Stimulated activated CD4-positive, alpha-beta T cell treated with anti-CD3 and anti-CD28 coated beads, Interleukin-12 subunit alpha, Interleukin-12 subunit beta, amount 100 ng/mL, for 48 hours (primary cell): ENCODE data around the gene SLC11A1.

Experiments used
- DNase-seq, 3 donors: peaks; one replicate each; pipeline ENCODE4 v3.0.0-alpha.2; 2020; ENCODE audit warnings: low read depth in 2 of 3, low spot score in 1 of 3

The SLC11A1 gene

GRCh38 chr2:218381916-218382366 lies at the start of gene SLC11A1:
Gene SLC11A1, plus strand, starts transcription at chr2:218382273. Its CDS starts 96 bp downstream, at chr2:218382369.
- DNase-seq: no peak

- no peak for DNase-seq
Observed at GRCh38 chr2:218332288-218332687, 49.8 kb upstream of the SLC11A1 start.

DNA sequence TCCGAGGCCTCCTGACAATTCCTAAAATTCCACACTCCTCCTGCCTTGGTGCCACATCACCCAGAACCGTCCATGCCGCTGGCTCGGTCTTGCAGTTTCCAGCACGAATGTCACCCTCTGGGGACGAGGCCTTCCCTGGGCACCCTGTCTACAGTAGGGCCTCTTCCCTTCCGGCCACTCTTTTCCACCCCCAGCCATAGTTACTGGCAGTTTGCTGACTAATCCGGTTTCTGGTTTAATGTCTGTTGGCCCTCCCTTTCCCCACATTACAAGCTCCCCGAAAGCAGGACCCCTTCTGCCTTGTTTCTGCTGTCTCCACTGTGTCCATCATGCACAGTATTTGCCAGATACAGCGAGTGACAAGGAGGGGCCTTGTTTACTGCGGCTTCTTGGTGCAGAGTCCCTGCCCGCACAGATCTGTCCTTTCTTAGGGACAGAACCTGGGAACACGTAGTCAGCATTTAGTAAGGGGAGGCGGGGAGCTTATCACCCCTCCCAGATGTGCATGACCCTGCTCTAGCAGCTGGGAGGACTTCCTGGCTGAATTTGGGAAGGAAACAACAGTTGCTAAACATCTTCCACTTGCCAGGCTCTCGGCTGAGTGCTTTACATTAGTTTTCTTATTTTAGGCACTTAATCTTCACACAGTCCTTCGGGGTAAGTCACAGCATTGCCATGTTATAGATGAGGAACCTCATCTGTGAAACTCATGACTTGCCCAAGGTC lies 49.0 kb upstream of the SLC11A1 start:
- no peak for DNase-seq

DNA sequence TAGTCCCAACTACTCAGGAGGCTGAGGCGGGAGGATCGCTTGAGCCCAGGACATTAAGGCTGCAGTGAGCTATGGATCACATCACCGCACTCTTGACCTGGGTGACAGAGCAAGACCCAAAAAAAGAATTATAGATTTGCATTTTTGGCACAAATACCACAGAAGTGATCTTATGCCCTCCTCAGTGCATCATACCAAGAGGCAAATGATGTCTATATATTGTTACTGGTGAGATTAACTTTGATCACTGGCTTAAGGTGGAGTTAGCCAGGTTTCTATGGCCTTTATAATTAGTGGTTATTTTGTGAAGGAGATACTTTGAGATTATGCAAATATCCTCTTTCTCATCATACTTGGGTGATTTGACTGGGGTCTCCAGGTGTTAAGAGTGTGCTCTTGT lies 47.5 kb upstream of the SLC11A1 start:
- DNase-seq: no peak

DNA sequence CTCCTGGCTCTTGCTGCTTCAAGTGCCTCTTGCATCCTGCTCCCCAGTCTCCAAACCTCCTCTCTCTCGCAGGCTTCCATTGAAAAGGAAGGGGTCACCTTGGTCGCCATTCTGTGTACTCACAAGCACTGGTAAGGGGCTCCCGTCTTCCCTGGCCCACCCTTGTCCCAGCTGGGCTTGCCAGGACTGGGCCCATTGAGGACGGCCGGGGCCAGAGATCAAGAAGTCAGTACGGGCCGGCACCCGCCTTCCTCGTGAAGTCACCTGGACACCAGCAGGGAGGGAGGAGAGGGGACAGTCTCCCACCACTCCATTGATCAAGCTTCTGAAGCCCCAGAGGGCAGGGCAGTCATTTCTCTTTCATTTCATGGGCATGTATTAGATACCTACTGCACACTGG lies 41.4 kb upstream of the SLC11A1 start:
- DNase-seq: no peak

DNA sequence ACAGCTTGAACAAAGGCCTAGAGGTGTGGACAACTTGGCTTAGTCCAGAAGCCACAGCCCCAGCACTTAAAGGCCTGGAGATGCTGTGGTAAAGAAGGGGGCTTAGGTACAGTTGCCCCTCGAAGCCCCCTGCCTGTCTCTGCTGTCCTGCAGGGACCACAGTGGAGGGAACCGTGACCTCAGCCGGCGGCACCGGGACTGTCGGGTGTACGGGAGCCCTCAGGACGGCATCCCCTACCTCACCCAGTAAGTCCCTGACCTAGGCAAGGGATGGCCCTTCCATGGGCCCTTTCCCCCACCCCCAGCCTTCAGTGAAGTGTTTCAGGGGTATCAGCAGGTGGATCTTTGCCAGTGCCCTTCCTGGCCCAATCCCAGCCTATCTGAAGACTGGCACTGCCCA lies 40.7 kb upstream of the SLC11A1 start:
- DNase-seq: no peak

- no peak for DNase-seq
Observed at GRCh38 chr2:218342837-218343236, 39.2 kb upstream of the SLC11A1 start.

DNA sequence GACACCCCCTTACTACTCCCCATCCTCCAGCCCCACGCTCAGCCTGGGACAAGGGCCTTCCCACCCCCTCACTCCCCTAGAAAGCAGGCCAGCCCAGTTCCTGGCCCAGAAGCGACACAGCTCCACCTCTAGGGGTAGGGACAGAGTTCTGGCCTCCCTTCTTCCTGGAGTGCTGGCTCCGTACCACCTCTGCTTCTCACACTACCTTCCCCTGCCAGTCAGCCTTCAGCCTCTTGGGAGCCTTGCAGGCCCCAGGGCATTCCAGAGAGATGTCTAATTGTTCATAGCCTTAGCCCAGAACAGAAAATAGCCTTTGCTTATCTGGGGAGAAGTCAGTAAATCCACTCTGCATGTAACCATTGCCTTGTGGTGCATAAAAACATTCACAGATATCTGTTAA lies 38.5 kb upstream of the SLC11A1 start:
- DNase-seq: no peak

- no peak for DNase-seq
Observed at GRCh38 chr2:218344090-218344754, 37.9 kb upstream of the SLC11A1 start.

DNA sequence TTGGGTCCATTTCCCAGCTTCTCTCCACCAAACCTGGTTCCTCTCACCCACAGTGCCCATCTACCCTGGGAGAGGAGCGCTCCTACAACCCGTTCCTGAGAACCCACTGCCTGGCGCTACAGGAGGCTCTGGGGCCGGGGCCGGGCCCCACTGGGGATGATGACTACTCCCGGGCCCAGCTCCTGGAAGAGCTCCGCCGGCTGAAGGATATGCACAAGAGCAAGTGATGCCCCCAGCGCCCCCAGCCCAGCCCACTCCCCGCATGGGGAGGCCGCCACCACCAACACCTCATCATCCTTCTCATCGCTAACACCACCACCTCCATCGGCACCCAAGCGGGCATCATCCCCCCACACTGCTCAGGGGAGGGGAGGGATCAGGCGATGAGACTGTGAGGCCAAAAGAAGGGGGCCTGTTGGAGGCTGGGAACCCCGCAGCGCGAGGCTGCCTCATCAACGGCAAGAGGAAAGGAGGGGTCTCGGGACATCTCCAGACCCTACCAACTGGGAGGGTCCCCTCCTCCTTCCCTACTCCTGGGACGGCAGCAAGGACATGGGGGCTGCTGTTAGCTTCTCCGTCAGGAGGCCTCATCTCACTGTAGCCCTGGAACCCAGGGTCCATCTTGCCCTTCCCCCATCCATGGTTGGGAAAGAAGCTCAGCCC lies 37.2 kb upstream of the SLC11A1 start:
- no peak for DNase-seq

- no peak for DNase-seq
Observed at GRCh38 chr2:218345491-218346236, 36.4 kb upstream of the SLC11A1 start.

- DNase-seq: no peak
Observed at GRCh38 chr2:218347172-218347571, 34.9 kb upstream of the SLC11A1 start.

DNA sequence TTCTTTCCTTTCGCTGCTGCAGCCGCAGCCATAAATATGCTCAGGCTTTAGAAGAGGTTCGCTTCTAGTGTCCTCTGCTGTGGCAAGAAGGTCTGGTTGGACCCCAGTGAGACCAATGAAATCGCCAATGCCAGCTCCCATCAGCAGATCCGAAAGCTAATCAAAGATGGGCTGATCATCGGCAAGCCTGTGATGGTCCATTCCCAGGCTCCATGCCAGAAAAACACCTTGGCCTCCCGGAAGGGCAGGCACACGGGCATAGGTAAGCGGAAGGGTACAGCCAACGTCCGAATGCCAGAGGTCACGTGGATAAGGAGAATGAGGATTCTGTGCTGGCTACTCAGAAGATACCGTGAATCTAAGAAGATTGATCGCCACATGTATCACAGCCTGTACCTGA lies 28.0 kb upstream of the SLC11A1 start:
- no peak for DNase-seq

DNA sequence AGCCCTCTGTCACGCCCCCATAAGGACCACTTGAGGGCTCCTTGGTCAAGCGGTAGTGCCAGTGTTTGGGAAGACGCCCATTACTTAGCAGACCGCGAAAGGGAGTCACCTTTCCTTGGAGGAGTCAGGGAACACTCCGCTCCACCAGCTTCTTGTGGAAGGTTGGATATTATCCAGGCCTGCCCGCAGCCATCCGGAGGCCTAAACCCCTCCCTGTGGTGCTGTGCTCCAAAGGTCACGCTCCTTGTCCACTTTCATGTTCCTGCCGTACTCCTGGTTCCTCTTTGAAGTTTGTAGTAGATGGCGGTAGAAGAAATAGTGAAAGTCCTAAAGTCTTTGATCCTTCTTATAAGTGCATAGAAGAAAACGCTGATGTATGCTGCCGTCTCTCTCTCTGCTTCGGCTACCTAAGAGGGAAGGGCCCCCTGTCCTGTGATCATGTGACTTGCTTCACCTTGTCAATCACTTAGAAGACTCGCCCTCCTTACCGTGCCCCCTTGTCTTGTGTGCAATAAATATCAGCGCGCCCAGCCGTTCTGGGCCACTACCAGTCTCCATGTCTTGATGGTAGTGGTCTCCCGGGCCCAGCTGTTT lies 27.1 kb upstream of the SLC11A1 start:
- no peak for DNase-seq

- no peak for DNase-seq
Observed at GRCh38 chr2:218357236-218358177, 24.6 kb upstream of the SLC11A1 start.

GRCh38 chr2:218360453-218360852 lies 21.6 kb upstream of the SLC11A1 start:
- no peak for DNase-seq

DNA sequence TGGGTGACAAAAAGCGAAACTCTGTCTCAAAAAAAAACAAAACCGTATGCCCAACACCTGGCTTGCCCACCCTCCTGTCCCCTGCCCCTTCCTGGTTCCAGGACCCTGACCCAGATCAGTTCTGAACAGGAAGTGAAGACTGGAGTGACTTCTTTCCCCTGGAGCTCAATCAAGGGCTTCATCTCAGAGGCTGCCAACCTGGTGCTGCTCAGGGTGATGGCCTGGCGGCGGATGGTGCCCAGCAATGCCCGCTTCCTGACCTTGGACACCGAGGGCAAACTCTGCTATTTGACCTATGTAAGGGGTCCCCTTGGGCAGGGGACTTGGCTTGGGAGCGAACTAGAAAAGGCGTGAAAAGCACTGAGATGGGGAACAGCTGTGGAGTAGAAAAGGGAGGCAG lies 19.5 kb upstream of the SLC11A1 start:
- DNase-seq: no peak

DNA sequence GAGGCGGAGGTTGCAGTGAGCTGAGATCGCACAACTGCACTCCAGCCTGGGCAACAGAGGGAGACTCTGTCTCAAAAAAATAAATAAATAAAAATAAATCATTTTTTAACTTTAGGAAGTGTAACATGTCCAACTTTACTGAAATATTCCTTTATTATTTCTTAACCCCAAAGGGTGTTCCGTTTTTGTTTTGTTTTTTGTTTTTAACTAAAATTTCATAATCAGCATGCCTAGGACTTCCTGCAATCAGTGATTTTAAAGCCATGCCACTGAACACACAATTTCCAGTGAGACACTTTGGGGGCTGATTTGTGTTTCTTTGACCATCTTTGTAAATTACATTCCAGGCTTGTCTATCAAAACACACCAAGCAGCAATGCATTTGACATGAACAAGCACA lies 18.3 kb upstream of the SLC11A1 start:
- DNase-seq: no peak

- no peak for DNase-seq
Observed at GRCh38 chr2:218364196-218364595, 17.9 kb upstream of the SLC11A1 start.
